ENCODE results near the gene CXXC4.

GRCh38 chr4:104493081-104493831 is 1.4 kb downstream of the CXXC4 start:
- TF ChIP-seq MAX (IDR thresholded peaks at IDR 0.05; ENCODE audit: low read depth, low read length) (no peak), CTCF (IDR thresholded peaks at IDR 0.05; ENCODE audit: low read depth, low read length) (no peak)

Data from NB4 (cell line).